Endothelial cell of umbilical vein (primary cell): ENCODE results near the gene CELSR1. TPM values are rescaled to one million over a fixed set of nuclear protein-coding genes. Genes with fewer than 3 reads are reported as not detected.

Source experiments
- BruUV-seq: library from RNA; stranded (reverse); fragments of 400-500 nt; replicated peaks from 2 replicates; lab custom pipeline; 2021; lab: Mats Ljungman, UMichigan
- CTCF ChIA-PET: fragments of 300-600, 350-600 bp; sonication (Branson Sonifier 250); formaldehyde crosslinking; loops from one replicate; lab custom pipeline; 2021; ENCODE audit warnings: antibody characterized with exemption, inconsistent platforms; lab: Charles Lee
- POLR2A ChIA-PET: fragments of 300-600, 350-600 bp; sonication (Branson Sonifier 250); formaldehyde crosslinking; loops from one replicate; lab custom pipeline; 2021; ENCODE audit warnings: antibody characterized with exemption, inconsistent platforms; lab: Charles Lee
- DNase-seq: peaks from one replicate; pipeline ENCODE4 v3.0.0-alpha.2; 2011; ENCODE audit warnings: low read depth, low spot score
- FAIRE-seq: peaks from 2 replicates; lab custom pipeline; 2011; peaks lifted over from hg19 to GRCh38; lab: Jason Lieb, UNC
- H2AFZ ChIP-seq: 2 replicates; pipeline ENCODE4 v1.6.0; 2012; ENCODE audit warnings: low read depth, low read length, control low read depth, inconsistent platforms
- H3K27ac ChIP-seq: 2 replicates; pipeline ENCODE4 v1.5.1; 2011; ENCODE audit warnings: low read depth, mild to moderate bottlenecking, control low read depth, low read length, moderate library complexity; ENCODE audit not compliant: insufficient read depth
- H3K27me3 ChIP-seq, 2 experiments: 2 replicates each; pipeline versions ENCODE4 v1.6.0 to v1.6.1; 2011; ENCODE audit warnings: low read length in 2 of 2, mixed read lengths in 1 of 2; ENCODE audit not compliant: control insufficient read depth in 2 of 2, insufficient read depth in 2 of 2
- H3K36me3 ChIP-seq, 2 experiments: 2 replicates in 1 of 2; 3 replicates in 1 of 2; pipeline ENCODE4 v1.5.1; 2011; ENCODE audit warnings: low read length in 2 of 2, mild to moderate bottlenecking in 1 of 2, moderate library complexity in 1 of 2; ENCODE audit not compliant: control insufficient read depth in 2 of 2, insufficient read depth in 2 of 2; ENCODE audit errors: extremely low read depth in 1 of 2
- H3K4me1 ChIP-seq: 3 replicates; pipeline ENCODE4 v1.5.1; 2011; ENCODE audit warnings: mild to moderate bottlenecking, low read length; ENCODE audit not compliant: control insufficient read depth, insufficient read depth; ENCODE audit errors: extremely low read depth
- H3K4me2 ChIP-seq: 2 replicates; pipeline ENCODE4 v1.6.1; 2011; ENCODE audit warnings: low read length, control low read depth, mixed read lengths; ENCODE audit not compliant: insufficient read depth
- H3K4me3 ChIP-seq, 3 experiments: fragments of 200-600 bp in 1 of 3; sonication (generic), shearing (Covaris generic) in 1 of 3; replicated peaks in 1 of 3; 2 replicates each; pipeline ENCODE4 v1.5.1; 2011 to 2016; ENCODE audit warnings: control low read depth in 3 of 3, low read length in 3 of 3, mild to moderate bottlenecking in 2 of 3, inconsistent platforms in 1 of 3, low read depth in 1 of 3, moderate library complexity in 1 of 3; ENCODE audit not compliant: insufficient read depth in 1 of 3
- H3K79me2 ChIP-seq: 2 replicates; pipeline ENCODE4 v1.6.0; 2012; ENCODE audit warnings: low read length, inconsistent platforms; ENCODE audit not compliant: control insufficient read depth, insufficient read depth
- H3K9ac ChIP-seq: replicated peaks from 2 replicates; pipeline ENCODE3; 2011; ENCODE audit warnings: low read length, control low read depth; ENCODE audit not compliant: insufficient read depth; ENCODE audit errors: extremely low read depth
- H3K9me1 ChIP-seq: replicated peaks from 3 replicates; pipeline ENCODE4 v1.6.0; 2011; ENCODE audit warnings: mild to moderate bottlenecking, low read length; ENCODE audit not compliant: control insufficient read depth, insufficient read depth; ENCODE audit errors: extremely low read depth
- H3K9me3 ChIP-seq: replicated peaks from 2 replicates; pipeline ENCODE4 v1.5.1; 2012; ENCODE audit warnings: low read length, inconsistent platforms; ENCODE audit not compliant: control insufficient read depth, insufficient read depth
- H4K20me1 ChIP-seq: replicated peaks from 2 replicates; pipeline ENCODE3; 2011; ENCODE audit warnings: mild to moderate bottlenecking, low read length; ENCODE audit not compliant: control insufficient read depth, insufficient read depth; ENCODE audit errors: extremely low read depth
- EZH2 ChIP-seq: IDR thresholded peaks from 2 replicates; pipeline ENCODE4 v1.6.1; 2012; ENCODE audit warnings: borderline replicate concordance, low read depth, mild to moderate bottlenecking, moderate library complexity, low read length, inconsistent platforms; ENCODE audit not compliant: severe bottlenecking
- FOS ChIP-seq: IDR thresholded peaks from 2 replicates; pipeline ENCODE4 v1.6.1; 2011; ENCODE audit warnings: mild to moderate bottlenecking, low read length, moderate library complexity, borderline replicate concordance; ENCODE audit not compliant: insufficient read depth
- GATA2 ChIP-seq: IDR thresholded peaks from 2 replicates; pipeline ENCODE4 v1.7.0; 2011; ENCODE audit warnings: low read depth, mild to moderate bottlenecking, moderate library complexity, mixed read lengths, low read length; ENCODE audit not compliant: insufficient read length, insufficient read depth
- JUN ChIP-seq: IDR thresholded peaks from 2 replicates; pipeline ENCODE4 v1.6.1; 2011; ENCODE audit warnings: borderline replicate concordance, low read depth; ENCODE audit not compliant: insufficient read length, insufficient read depth
- MAX ChIP-seq: IDR thresholded peaks from 2 replicates; pipeline ENCODE4 v1.6.1; 2011; ENCODE audit not compliant: insufficient read depth, insufficient read length
- MYC ChIP-seq: IDR thresholded peaks from one replicate; pipeline ENCODE4 v1.6.1; 2011; ENCODE audit warnings: mild to moderate bottlenecking, low read depth, low read length
- POLR2A ChIP-seq: IDR thresholded peaks from 2 replicates; pipeline ENCODE4 v1.6.1; 2012; ENCODE audit warnings: low read depth, mild to moderate bottlenecking, control low read depth, low read length
- POLR2AphosphoS5 ChIP-seq: IDR thresholded peaks from 2 replicates; pipeline ENCODE4 v1.6.1; 2012; ENCODE audit warnings: low read depth, mild to moderate bottlenecking, control low read depth, low read length, moderate library complexity; ENCODE audit not compliant: insufficient read depth
- dilution Hi-C: fragments of 300-500 bp; cut with MboI; formaldehyde crosslinking; loops from one replicate; pipeline ENCODE4 v1.15.0; 2019; ENCODE audit warnings: low sequenced_read_pairs; ENCODE audit not compliant: extremely low pct_ligation_motif_present
- intact Hi-C: fragments of 100-400 bp; cut with micrococcal nuclease; formaldehyde crosslinking; loops from one replicate; pipeline ENCODE4 v1.10.0; 2022
- polyA plus RNA-seq, 4 experiments: library from polyadenylated mRNA; depleted of rRNA in 3 of 4; stranded (reverse) in 3 of 4; unstranded in 1 of 4; fragments of >200 nt; gene quantifications; 2 replicates each; pipeline versions ENCODE4 v1.2.1 to v1.2.3, GENCODE V29; 2011 to 2012; ENCODE audit warnings: missing spikeins in 1 of 4
- total RNA-seq: library from RNA; stranded (reverse); gene quantifications from 2 replicates; pipeline ENCODE4 v1.2.3, GENCODE V29; 2021
- TF ChIP-seq, protein P1 (sequence below), 2 donors: IDR thresholded peaks; 1 replicate in 1 of 2; 2 replicates in 1 of 2; pipeline ENCODE4 v1.5.1; 2011; ENCODE audit warnings: low read length in 2 of 2, mild to moderate bottlenecking in 2 of 2, moderate library complexity in 2 of 2, control low read depth in 1 of 2, inconsistent platforms in 1 of 2, low read depth in 1 of 2; ENCODE audit not compliant: insufficient read depth in 1 of 2; ENCODE audit errors: extremely low read depth in 1 of 2

CELSR1 gene
- total and polyA plus RNA-seq, 2 donors (not counting 3 experiments of a cell fraction or from before 2014, with no cell fraction given): 3.7 to 5.4 TPM

GRCh38 chr22:46567471-46567870 lies 30.1 kb upstream of the CELSR1 start:
- TF ChIP-seq JUN (no peak), POLR2A (no peak), MYC (no peak), GATA2 (no peak), FOS (no peak), MAX (no peak), POLR2AphosphoS5 (no peak), EZH2 (no peak)
- TF ChIP-seq, protein P1, sequence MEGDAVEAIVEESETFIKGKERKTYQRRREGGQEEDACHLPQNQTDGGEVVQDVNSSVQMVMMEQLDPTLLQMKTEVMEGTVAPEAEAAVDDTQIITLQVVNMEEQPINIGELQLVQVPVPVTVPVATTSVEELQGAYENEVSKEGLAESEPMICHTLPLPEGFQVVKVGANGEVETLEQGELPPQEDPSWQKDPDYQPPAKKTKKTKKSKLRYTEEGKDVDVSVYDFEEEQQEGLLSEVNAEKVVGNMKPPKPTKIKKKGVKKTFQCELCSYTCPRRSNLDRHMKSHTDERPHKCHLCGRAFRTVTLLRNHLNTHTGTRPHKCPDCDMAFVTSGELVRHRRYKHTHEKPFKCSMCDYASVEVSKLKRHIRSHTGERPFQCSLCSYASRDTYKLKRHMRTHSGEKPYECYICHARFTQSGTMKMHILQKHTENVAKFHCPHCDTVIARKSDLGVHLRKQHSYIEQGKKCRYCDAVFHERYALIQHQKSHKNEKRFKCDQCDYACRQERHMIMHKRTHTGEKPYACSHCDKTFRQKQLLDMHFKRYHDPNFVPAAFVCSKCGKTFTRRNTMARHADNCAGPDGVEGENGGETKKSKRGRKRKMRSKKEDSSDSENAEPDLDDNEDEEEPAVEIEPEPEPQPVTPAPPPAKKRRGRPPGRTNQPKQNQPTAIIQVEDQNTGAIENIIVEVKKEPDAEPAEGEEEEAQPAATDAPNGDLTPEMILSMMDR (IDR thresholded peaks at IDR 0.05; ENCODE audit: extremely low read depth in 1 of 2, insufficient read depth in 1 of 2, low read depth in 1 of 2, low read length in 2 of 2): no peak
- H3K4me3 ChIP-seq: no peak overlapping the region
- no peak overlapping the region for H3K27ac ChIP-seq
- ChIA-PET CTCF (no interaction called here), POLR2A (no interaction called here)
- DNase-seq: no peak
- no peak overlapping the region for H2AFZ ChIP-seq
- H3K9me1 ChIP-seq: no peaks in the 10 kb centered on the region
- no peak overlapping the region for H3K4me2 ChIP-seq
- no peaks in the 10 kb centered on the region for H4K20me1 ChIP-seq
- intact Hi-C loops (no loop called here), dilution Hi-C loops (no loop called here)
- no peaks in the 10 kb centered on the region for H3K79me2 ChIP-seq
- no peaks in the 10 kb centered on the region for H3K36me3 ChIP-seq
- no peaks in the 10 kb centered on the region for H3K4me1 ChIP-seq
- H3K9ac ChIP-seq: no peak overlapping the region
- no peaks in the 10 kb centered on the region for H3K9me3 ChIP-seq
- no TSS peak for BruUV-seq
- no peaks in the 10 kb centered on the region for H3K27me3 ChIP-seq
- FAIRE-seq: no peak
